ENCODE results near the gene PRKD2.

GRCh38 chr19:46660551-46661019 lies 56.3 kb downstream of the PRKD2 start:
- TF ChIP-seq KDM1A (IDR thresholded peaks at IDR 0.05; ENCODE audit: borderline replicate concordance, low read length): 0 out of 2 replicates have a peak, but pooled peaks have one; percentile 4
- TF ChIP-seq RNF2 (IDR thresholded peaks at IDR 0.05; ENCODE audit: borderline replicate concordance, low read depth, low read length, missing control alignments, poor library complexity, severe bottlenecking): no peak
- no peak for TF ChIP-seq CTCF (IDR thresholded peaks at IDR 0.05; ENCODE audit: control extremely low read depth in 1 of 3, insufficient read depth in 1 of 3, low read depth in 1 of 3, low read length in 3 of 3)
- no peak for TF ChIP-seq HDAC6 (IDR thresholded peaks at IDR 0.05; ENCODE audit: low read depth, low read length)

All from H1 (cell line).